ENCODE results near the gene SLCO3A1.

DNA sequence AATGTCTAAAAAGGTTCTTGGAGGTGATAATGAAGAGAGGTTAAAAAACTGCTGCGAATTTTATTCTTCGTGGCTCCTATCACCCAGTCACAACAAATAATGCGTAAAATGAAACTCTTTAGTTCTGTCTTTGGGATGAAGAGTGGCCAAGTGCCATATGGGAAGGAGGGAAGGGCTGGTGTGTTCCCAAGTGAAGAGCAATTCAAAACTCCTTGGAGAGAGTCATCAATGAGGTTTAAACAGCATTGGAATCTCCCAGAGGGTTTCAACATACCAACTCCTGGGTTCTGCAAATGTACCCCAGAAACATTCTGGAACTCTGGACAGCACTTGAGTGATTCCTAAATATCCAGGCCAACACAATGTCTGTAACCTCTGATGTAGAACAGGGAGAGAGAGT, 45.3 kb downstream of the SLCO3A1 start:
- TF ChIP-seq POLR2A (IDR thresholded peaks at IDR 0.05; ENCODE audit: low read length), result no peak
- no peak for TF ChIP-seq GATA1 (IDR thresholded peaks at IDR 0.05; ENCODE audit: low read depth, low read length)

All from erythroblast (primary cell).